Erythroblast (primary cell): ENCODE measurements around the gene SLC6A7.

ENCODE experiments used
- GATA1 ChIP-seq: IDR thresholded peaks from 2 replicates; pipeline ENCODE4 v1.6.1; 2011; ENCODE audit warnings: low read depth, mild to moderate bottlenecking, control low read depth, low read length, moderate library complexity
- POLR2A ChIP-seq: IDR thresholded peaks from 2 replicates; pipeline ENCODE4 v1.6.1; 2011; ENCODE audit warnings: mild to moderate bottlenecking, low read length

- TF ChIP-seq POLR2A (no peak), GATA1 (no peak)
Observed at GRCh38 chr5:150172145-150172544, 17.7 kb upstream of the SLC6A7 start.
